ENCODE results near the gene OPALIN. TPM values are rescaled to one million over a fixed set of nuclear protein-coding genes. Genes with fewer than 3 reads are reported as not detected.

The OPALIN gene
- total RNA-seq, 1 donor from 2014 or later, result not detected

- TF ChIP-seq CTCF (IDR thresholded peaks at IDR 0.05), result no peak
- Mint-ChIP-seq H3K9me3 (no peaks in the 10 kb centered on the region), H3K4me1 (peaks cover 41% of the 10 kb centered on the region), H3K4me3 (no peak overlapping the region), H3K27me3 (peaks cover 26% of the 10 kb centered on the region), H3K36me3 (ENCODE audit: low read depth) (no peaks in the 10 kb centered on the region), H3K27ac (no peak overlapping the region)
- ChIA-PET POLR2A (no interaction called here), CTCF (interaction anchor here (1.3 to 3.1 kb wide), 3 partner anchors 10 to 288 kb away, joined by 4 to 30 read pairs (median 4); no protein-coding TSS in a partner anchor)
- DNase-seq (no peak), ATAC-seq (ENCODE audit: low read depth) (no peak)
- intact Hi-C loops (cut with micrococcal nuclease), result no loop called here
These were observed 53.8 kb downstream of the OPALIN start for GRCh38 chr10:96305019-96305418.

GRCh38 chr10:96304230-96304629, 54.6 kb downstream of the OPALIN start, which contains the start of gene DNTT:
DNTT (plus strand) TSS chr10:96304434; CDS start chr10:96304498, 64 bp downstream.
- ATAC-seq (ENCODE audit: low read depth) (no peak), DNase-seq (no peak)
- H3K4me1 Mint-ChIP-seq, result peaks cover 48% of the 10 kb centered on the region
- no peak within 1 kb of the TSS for H3K4me3 Mint-ChIP-seq
- no peaks in the 10 kb centered on the region for H3K36me3 Mint-ChIP-seq (ENCODE audit: low read depth)
- no peaks in the 10 kb centered on the region for H3K9me3 Mint-ChIP-seq
- CTCF ChIA-PET, result interaction anchor here (1.6 to 3.1 kb wide), 2 partner anchors 10 to 74 kb away, joined by 4 to 30 read pairs; no protein-coding TSS in a partner anchor
- no peak for TF ChIP-seq CTCF (IDR thresholded peaks at IDR 0.05)
- peaks cover 26% of the 10 kb centered on the region for H3K27me3 Mint-ChIP-seq
- intact Hi-C loops (cut with micrococcal nuclease), result no loop called here
- POLR2A ChIA-PET, result no interaction called here
- H3K27ac Mint-ChIP-seq, result no peak within 1 kb of the TSS

GRCh38 chr10:96301616-96302015, 57.2 kb downstream of the OPALIN start:
- peaks cover 51% of the 10 kb centered on the region for H3K4me1 Mint-ChIP-seq
- H3K4me3 Mint-ChIP-seq, result no peak overlapping the region
- H3K27ac Mint-ChIP-seq, result no peak overlapping the region
- CTCF ChIA-PET, result interaction anchor here (0.7 to 1.6 kb wide), 4 partner anchors 8 to 72 kb away, joined by 3 to 6 read pairs (median 5); no protein-coding TSS in a partner anchor
- no peaks in the 10 kb centered on the region for H3K36me3 Mint-ChIP-seq (ENCODE audit: low read depth)
- no peak for TF ChIP-seq CTCF (IDR thresholded peaks at IDR 0.05)
- H3K27me3 Mint-ChIP-seq, result peaks cover 23% of the 10 kb centered on the region
- H3K9me3 Mint-ChIP-seq, result no peaks in the 10 kb centered on the region
- POLR2A ChIA-PET, result interaction anchor here (0.6 to 1.0 kb wide), 3 partner anchors 72 to 545 kb away, joined by 3 to 16 read pairs (median 3); partner anchors contain the start of gene ENTPD1
- intact Hi-C loops (cut with micrococcal nuclease), result no loop called here
- ATAC-seq (ENCODE audit: low read depth) (no peak), DNase-seq (no peak)

GRCh38 chr10:96299383-96299782, 59.4 kb downstream of the OPALIN start:
- ChIA-PET CTCF (interaction anchor here (10.8 kb wide), 1 partner anchor 71 kb away, joined by 612 read pairs; no protein-coding TSS in a partner anchor), POLR2A (interaction anchor here (1.1 kb wide), 1 partner anchor 70 kb away, joined by 3 read pairs; no protein-coding TSS in a partner anchor)
- peak overlapping the region; percentile 70 for H3K4me3 Mint-ChIP-seq
- TF ChIP-seq CTCF (IDR thresholded peaks at IDR 0.05), result no peak
- peaks cover 41% of the 10 kb centered on the region for H3K4me1 Mint-ChIP-seq
- ATAC-seq (ENCODE audit: low read depth) (peak; percentile 31), DNase-seq (no peak)
- intact Hi-C loops (cut with micrococcal nuclease), result loop anchor here (10.0 kb wide), 1 partner anchor 255 kb away; the partner anchor contains the start of gene CCNJ
- H3K27me3 Mint-ChIP-seq, result peaks cover 10% of the 10 kb centered on the region
- H3K9me3 Mint-ChIP-seq, result no peaks in the 10 kb centered on the region
- H3K36me3 Mint-ChIP-seq (ENCODE audit: low read depth), result no peaks in the 10 kb centered on the region
- H3K27ac Mint-ChIP-seq, result peak overlapping the region; percentile 82

- DNase-seq, result no peak
- Mint-ChIP-seq H3K9me3 (no peaks in the 10 kb centered on the region), H3K4me1 (peaks cover 41% of the 10 kb centered on the region), H3K27ac (no peak overlapping the region), H3K36me3 (ENCODE audit: low read depth) (no peaks in the 10 kb centered on the region), H3K4me3 (no peak overlapping the region), H3K27me3 (peaks cover 1% of the 10 kb centered on the region)
- POLR2A ChIA-PET, result no interaction called here
- CTCF ChIA-PET, result interaction anchor here (10.8 kb wide), 1 partner anchor 70 kb away, joined by 612 read pairs; no protein-coding TSS in a partner anchor
- no peak for TF ChIP-seq CTCF (IDR thresholded peaks at IDR 0.05)
- intact Hi-C loops (cut with micrococcal nuclease), result loop anchor here (10.0 kb wide), 1 partner anchor 254 kb away; the partner anchor contains the start of gene CCNJ
- ATAC-seq (ENCODE audit: low read depth), result no peak
These were observed 60.4 kb downstream of the OPALIN start for GRCh38 chr10:96298362-96298761.
